Mucosa of stomach (tissue), 1 donor: Measurements from ENCODE around the gene DDX46.
"Not testable (repeated sequence)": the region's sequence is repeated elsewhere in the genome, so short reads cannot be mapped to it uniquely, and the experiment has no call there.

Source experiments
- H3K27me3 ChIP-seq: one replicate; pipeline ENCODE4 v1.7.0; 2013; ENCODE audit warnings: mild to moderate bottlenecking, low read length; ENCODE audit not compliant: control insufficient read depth, insufficient read depth
- H3K36me3 ChIP-seq: one replicate; pipeline ENCODE4 v1.7.0; 2013; ENCODE audit warnings: low read length; ENCODE audit not compliant: control insufficient read depth, insufficient read depth
- H3K4me1 ChIP-seq: one replicate; pipeline ENCODE4 v1.7.0; 2013; ENCODE audit warnings: mild to moderate bottlenecking, low read length; ENCODE audit not compliant: control insufficient read depth, insufficient read depth
- H3K4me3 ChIP-seq: one replicate; pipeline ENCODE4 v1.7.0; 2013; ENCODE audit warnings: low read length
- H3K9ac ChIP-seq: one replicate; pipeline ENCODE4 v1.7.0; 2013; ENCODE audit warnings: mild to moderate bottlenecking, low read length, moderate library complexity
- H3K9me3 ChIP-seq: one replicate; pipeline ENCODE4 v1.7.0; 2013; ENCODE audit warnings: mild to moderate bottlenecking, low read length, moderate library complexity; ENCODE audit not compliant: control insufficient read depth
- donor health status: Pancreatic carcinoma.

Gene DDX46

GRCh38 chr5:134825212-134825611 lies 66.6 kb downstream of the DDX46 start:
- Histone ChIP-seq H3K36me3 (no peaks in the 10 kb centered on the region), H3K9ac (no peak overlapping the region), H3K9me3 (no peaks in the 10 kb centered on the region), H3K27me3 (no peaks in the 10 kb centered on the region), H3K4me3 (no peak overlapping the region), H3K4me1 (no peaks in the 10 kb centered on the region)

GRCh38 chr5:134833340-134834032 lies 74.9 kb downstream of the DDX46 start:
- Histone ChIP-seq H3K9me3 (no peaks in the 10 kb centered on the region), H3K9ac (no peak overlapping the region), H3K4me3 (no peak overlapping the region), H3K4me1 (peaks cover 4% of the 10 kb centered on the region), H3K36me3 (no peaks in the 10 kb centered on the region), H3K27me3 (no peaks in the 10 kb centered on the region)

DNA sequence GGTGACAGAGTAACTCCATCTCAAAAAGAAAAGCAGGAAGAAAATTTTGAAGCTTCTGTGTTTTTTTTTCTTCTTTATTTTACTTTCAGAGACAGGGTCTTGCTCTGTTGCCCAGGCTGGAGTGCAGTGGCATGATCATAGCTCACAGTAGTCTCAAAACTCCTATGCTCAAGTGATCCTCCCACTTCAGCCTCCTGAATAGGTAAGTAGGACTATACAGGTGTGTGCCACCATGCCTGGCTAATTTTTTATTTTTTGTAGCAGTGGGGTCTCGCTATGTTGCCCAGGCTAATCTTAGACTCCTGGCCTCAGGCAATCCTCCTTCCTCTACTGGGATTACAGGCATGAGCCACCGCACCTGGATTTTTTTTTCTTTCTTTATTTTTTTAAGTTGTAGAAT lies 77.0 kb downstream of the DDX46 start:
- no peak overlapping the region for H3K4me3 ChIP-seq
- H3K36me3 ChIP-seq: peaks cover 7% of the 10 kb centered on the region
- no peaks in the 10 kb centered on the region for H3K9me3 ChIP-seq
- no peaks in the 10 kb centered on the region for H3K27me3 ChIP-seq
- peaks cover 6% of the 10 kb centered on the region for H3K4me1 ChIP-seq
- H3K9ac ChIP-seq: no peak overlapping the region

DNA sequence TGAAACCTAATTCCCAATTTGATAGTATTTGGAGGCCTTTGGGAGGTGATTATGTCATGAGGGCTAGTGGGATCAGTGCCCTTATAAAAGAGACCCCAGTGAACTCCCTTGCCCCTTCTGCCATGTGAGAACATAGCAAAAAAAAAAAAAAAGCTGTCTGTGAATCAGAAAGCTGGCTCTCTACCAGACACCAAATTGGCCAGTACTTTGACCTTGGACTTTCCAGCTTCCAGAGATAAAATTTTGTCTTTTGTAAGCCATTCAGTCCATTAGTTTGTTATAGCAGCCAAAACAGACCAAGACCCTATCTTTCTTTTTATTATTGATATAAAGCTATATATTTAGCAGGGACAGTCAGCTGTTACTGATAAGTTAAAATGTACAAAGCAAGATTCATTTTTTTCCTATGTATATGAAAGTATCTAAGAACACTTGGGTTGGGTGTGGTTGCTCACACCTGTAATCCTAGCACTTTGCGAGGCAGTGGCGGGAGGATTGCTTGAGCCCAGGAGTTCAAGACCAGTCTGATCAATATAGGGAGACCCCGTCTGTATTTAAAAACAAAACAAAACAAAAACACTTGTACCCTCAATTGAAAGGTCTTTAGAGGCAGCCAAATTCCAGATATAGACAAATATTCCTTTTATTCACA lies 79.1 kb downstream of the DDX46 start:
- no peaks in the 10 kb centered on the region for H3K27me3 ChIP-seq
- H3K4me1 ChIP-seq: peaks cover 6% of the 10 kb centered on the region
- no peak overlapping the region for H3K9ac ChIP-seq
- H3K9me3 ChIP-seq: no peaks in the 10 kb centered on the region
- no peak overlapping the region for H3K4me3 ChIP-seq
- peaks cover 7% of the 10 kb centered on the region for H3K36me3 ChIP-seq

GRCh38 chr5:134838361-134838760 lies 79.8 kb downstream of the DDX46 start:
- H3K9ac ChIP-seq: not testable (repeated sequence)

GRCh38 chr5:134840811-134841210 lies 82.2 kb downstream of the DDX46 start:
- no peaks in the 10 kb centered on the region for H3K27me3 ChIP-seq
- H3K4me3 ChIP-seq: no peak overlapping the region
- peaks cover 6% of the 10 kb centered on the region for H3K4me1 ChIP-seq
- H3K9me3 ChIP-seq: no peaks in the 10 kb centered on the region
- no peak overlapping the region for H3K9ac ChIP-seq
- H3K36me3 ChIP-seq: peaks cover 7% of the 10 kb centered on the region

More at GRCh38 chr5:134838361-134838760, 79.8 kb downstream of the DDX46 start:
- H3K9me3 ChIP-seq, H3K4me3 ChIP-seq, H3K36me3 ChIP-seq, H3K27me3 ChIP-seq, H3K4me1 ChIP-seq: not testable (repeated sequence)

DNA sequence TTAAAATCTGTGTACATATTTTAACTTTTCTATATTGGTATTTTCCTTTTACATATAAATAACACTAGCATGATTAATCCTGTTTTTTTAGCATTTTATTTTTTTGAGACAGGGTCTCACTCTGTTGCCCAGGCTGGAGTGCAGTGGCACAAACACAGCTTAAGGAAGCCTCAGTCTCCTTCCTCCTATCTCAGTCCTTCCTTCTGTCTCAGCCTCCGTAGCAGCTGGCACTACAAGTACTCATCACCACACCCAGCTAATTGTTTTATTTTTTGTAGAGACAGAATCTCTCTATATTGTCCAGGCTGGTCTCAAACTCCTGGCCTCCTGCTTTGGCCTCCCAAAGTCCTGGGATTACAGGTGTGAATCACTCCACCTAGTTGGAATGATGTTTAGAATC lies 85.7 kb downstream of the DDX46 start:
- H3K36me3 ChIP-seq: peaks cover 7% of the 10 kb centered on the region
- H3K9ac ChIP-seq: no peak overlapping the region

GRCh38 chr5:134845335-134845851 lies 86.8 kb downstream of the DDX46 start:
- Histone ChIP-seq H3K4me1 (peaks cover 16% of the 10 kb centered on the region), H3K9ac (peak overlapping the region; percentile 36), H3K9me3 (no peaks in the 10 kb centered on the region), H3K27me3 (no peaks in the 10 kb centered on the region), H3K36me3 (peaks cover 3% of the 10 kb centered on the region), H3K4me3 (no peak overlapping the region)

More for the DNA sequence above, 85.7 kb downstream of the DDX46 start:
- H3K4me1 ChIP-seq: peaks cover 14% of the 10 kb centered on the region
- no peaks in the 10 kb centered on the region for H3K27me3 ChIP-seq
- H3K4me3 ChIP-seq: no peak overlapping the region
- H3K9me3 ChIP-seq: no peaks in the 10 kb centered on the region

- Histone ChIP-seq H3K4me3 (peak within 1 kb of the TSS; percentile 43), H3K9ac (peak within 1 kb of the TSS; percentile 36), H3K27me3 (no peaks in the 10 kb centered on the region), H3K9me3 (no peaks in the 10 kb centered on the region), H3K4me1 (peaks cover 16% of the 10 kb centered on the region), H3K36me3 (no peaks in the 10 kb centered on the region)
These were observed 87.5 kb downstream of the DDX46 start, which contains the start of gene C5orf24 for GRCh38 chr5:134845852-134846640. Gene C5orf24 (plus strand): TSS chr5:134845968. CDS start chr5:134854901, 8,933 bp downstream.

GRCh38 chr5:134846641-134846960 lies 88.0 kb downstream of the DDX46 start:
- Histone ChIP-seq H3K27me3 (no peaks in the 10 kb centered on the region), H3K36me3 (no peaks in the 10 kb centered on the region), H3K4me1 (peaks cover 16% of the 10 kb centered on the region), H3K9ac (peak overlapping the region; percentile 36), H3K9me3 (no peaks in the 10 kb centered on the region), H3K4me3 (peak overlapping the region; percentile 43)

- H3K4me1 ChIP-seq: peaks cover 16% of the 10 kb centered on the region
- H3K9ac ChIP-seq, H3K4me3 ChIP-seq, H3K27me3 ChIP-seq, H3K36me3 ChIP-seq, H3K9me3 ChIP-seq: not testable (repeated sequence)
These were observed 90.9 kb downstream of the DDX46 start for GRCh38 chr5:134849434-134849933.
